Osteoblast (primary cell): ENCODE measurements around the gene TRPC6. TPM values are rescaled to one million over a fixed set of nuclear protein-coding genes. Genes with fewer than 3 reads are reported as not detected.
A peak's percentile ranks its signal among the peaks of the same experiment; 100 is the strongest.
"Not testable (repeated sequence)": the region's sequence is repeated elsewhere in the genome, so short reads cannot be mapped to it uniquely, and the experiment has no call there.

ENCODE experiments used
- DNase-seq: peaks from one replicate; pipeline ENCODE4 v3.0.0; 2011; ENCODE audit warnings: low spot score, mixed read lengths; ENCODE audit not compliant: insufficient read length; ENCODE audit errors: missing footprints
- H2AFZ ChIP-seq: 2 replicates; pipeline ENCODE4 v1.6.0; 2011; ENCODE audit warnings: mild to moderate bottlenecking, low read length
- H3K27ac ChIP-seq: 2 replicates; pipeline ENCODE4 v1.5.1; 2011; ENCODE audit warnings: mild to moderate bottlenecking, low read depth, low read length, moderate library complexity
- H3K27me3 ChIP-seq: 2 replicates; pipeline ENCODE4 v1.6.0; 2012; ENCODE audit warnings: mild to moderate bottlenecking, control low read depth, inconsistent platforms, low read length, moderate library complexity; ENCODE audit not compliant: insufficient read depth
- H3K36me3 ChIP-seq: 2 replicates; pipeline ENCODE4 v1.5.1; 2011; ENCODE audit warnings: mild to moderate bottlenecking, low read length, control low read depth, moderate library complexity; ENCODE audit not compliant: insufficient read depth
- H3K4me1 ChIP-seq: 2 replicates; pipeline ENCODE4 v1.5.1; 2011; ENCODE audit warnings: mild to moderate bottlenecking, low read length, control low read depth, moderate library complexity; ENCODE audit not compliant: insufficient read depth
- H3K4me2 ChIP-seq: 2 replicates; pipeline ENCODE4 v1.6.0; 2011; ENCODE audit warnings: mild to moderate bottlenecking, low read length; ENCODE audit not compliant: insufficient read depth
- H3K4me3 ChIP-seq: fragments of 200-600 bp; sonication (generic); 3 replicates; pipeline ENCODE4 v1.5.1; 2012; ENCODE audit warnings: mild to moderate bottlenecking, low read length, inconsistent platforms; ENCODE audit not compliant: insufficient read depth
- H3K79me2 ChIP-seq: 2 replicates; pipeline ENCODE4 v1.6.0; 2012; ENCODE audit warnings: mild to moderate bottlenecking, low read length, control low read depth, inconsistent platforms; ENCODE audit not compliant: insufficient read depth
- H3K9me3 ChIP-seq: 2 replicates; pipeline ENCODE4 v1.5.1; 2011; ENCODE audit warnings: low read depth, low read length, control low read depth
- H4K20me1 ChIP-seq: 2 replicates; pipeline ENCODE4 v1.6.0; 2012; ENCODE audit warnings: mild to moderate bottlenecking, low read length, control low read depth; ENCODE audit not compliant: insufficient read depth
- total RNA-seq: library from RNA; depleted of rRNA; stranded (reverse); fragments of >200 nt; gene quantifications from 2 replicates; pipeline ENCODE4 v1.2.3, GENCODE V29; 2012
- TF ChIP-seq, protein P1 (sequence below): IDR thresholded peaks from 2 replicates; pipeline ENCODE4 v1.5.1; 2011; ENCODE audit warnings: mild to moderate bottlenecking, low read depth, low read length, moderate library complexity; ENCODE audit errors: extremely low read depth

The TRPC6 gene
- total RNA-seq, 1 donor, result 0.36 TPM

DNA sequence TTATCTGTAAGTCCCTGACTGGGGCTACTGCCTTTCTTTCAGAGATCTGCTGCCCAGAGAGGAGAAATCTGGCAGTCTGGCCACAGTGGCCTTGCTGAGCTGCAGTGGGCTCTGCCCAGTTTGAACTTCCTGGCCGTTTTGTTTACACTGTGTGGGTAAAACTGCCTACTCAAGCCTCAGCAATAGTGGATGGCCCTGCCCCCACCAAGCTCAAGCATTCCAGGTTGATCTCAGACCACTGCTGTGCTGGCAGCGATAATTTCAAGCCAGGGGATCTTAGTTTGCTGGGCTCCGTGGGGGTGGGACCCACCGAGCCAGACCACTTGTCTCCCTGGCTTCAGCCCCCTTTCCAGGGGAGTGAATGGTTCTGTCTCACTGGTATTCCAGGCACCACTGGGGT lies 117.5 kb downstream of the TRPC6 start:
- peak overlapping the region; percentile 67 for H2AFZ ChIP-seq
- H3K36me3 ChIP-seq, result no peaks in the 10 kb centered on the region
- H3K9me3 ChIP-seq, result no peaks in the 10 kb centered on the region
- TF ChIP-seq, protein P1, sequence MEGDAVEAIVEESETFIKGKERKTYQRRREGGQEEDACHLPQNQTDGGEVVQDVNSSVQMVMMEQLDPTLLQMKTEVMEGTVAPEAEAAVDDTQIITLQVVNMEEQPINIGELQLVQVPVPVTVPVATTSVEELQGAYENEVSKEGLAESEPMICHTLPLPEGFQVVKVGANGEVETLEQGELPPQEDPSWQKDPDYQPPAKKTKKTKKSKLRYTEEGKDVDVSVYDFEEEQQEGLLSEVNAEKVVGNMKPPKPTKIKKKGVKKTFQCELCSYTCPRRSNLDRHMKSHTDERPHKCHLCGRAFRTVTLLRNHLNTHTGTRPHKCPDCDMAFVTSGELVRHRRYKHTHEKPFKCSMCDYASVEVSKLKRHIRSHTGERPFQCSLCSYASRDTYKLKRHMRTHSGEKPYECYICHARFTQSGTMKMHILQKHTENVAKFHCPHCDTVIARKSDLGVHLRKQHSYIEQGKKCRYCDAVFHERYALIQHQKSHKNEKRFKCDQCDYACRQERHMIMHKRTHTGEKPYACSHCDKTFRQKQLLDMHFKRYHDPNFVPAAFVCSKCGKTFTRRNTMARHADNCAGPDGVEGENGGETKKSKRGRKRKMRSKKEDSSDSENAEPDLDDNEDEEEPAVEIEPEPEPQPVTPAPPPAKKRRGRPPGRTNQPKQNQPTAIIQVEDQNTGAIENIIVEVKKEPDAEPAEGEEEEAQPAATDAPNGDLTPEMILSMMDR, result no peak
- no peak for DNase-seq
- H3K79me2 ChIP-seq, result no peaks in the 10 kb centered on the region
- H3K27ac ChIP-seq, result no peak overlapping the region
- H4K20me1 ChIP-seq, result no peaks in the 10 kb centered on the region
- no peak overlapping the region for H3K4me2 ChIP-seq
- H3K27me3 ChIP-seq, result no peaks in the 10 kb centered on the region
- H3K4me3 ChIP-seq, result no peak overlapping the region
- H3K4me1 ChIP-seq, result no peaks in the 10 kb centered on the region

DNA sequence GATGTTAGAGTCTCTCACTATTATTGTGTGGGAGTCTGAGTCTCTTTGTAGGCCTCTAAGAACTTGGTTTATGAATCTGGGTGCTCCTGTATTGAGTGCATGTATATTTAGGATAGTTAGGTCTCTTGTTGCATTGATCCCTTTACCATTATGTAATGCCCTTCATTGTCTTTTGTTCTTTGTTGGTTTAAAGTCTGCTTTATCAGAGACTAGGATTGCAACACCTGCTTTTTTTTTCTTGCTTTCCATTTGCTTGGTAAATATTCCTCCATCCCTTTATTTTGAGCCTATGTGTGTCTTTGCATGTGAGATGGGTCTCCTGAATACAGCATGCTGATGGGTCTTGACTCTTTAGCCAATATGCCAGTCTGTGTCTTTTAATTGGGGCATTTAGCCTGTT lies 119.4 kb downstream of the TRPC6 start:
- H3K27ac ChIP-seq, H3K27me3 ChIP-seq, H4K20me1 ChIP-seq, H3K9me3 ChIP-seq, H3K4me3 ChIP-seq, H3K4me2 ChIP-seq, H2AFZ ChIP-seq, H3K4me1 ChIP-seq, DNase-seq, H3K36me3 ChIP-seq, H3K79me2 ChIP-seq: not testable (repeated sequence)

DNA sequence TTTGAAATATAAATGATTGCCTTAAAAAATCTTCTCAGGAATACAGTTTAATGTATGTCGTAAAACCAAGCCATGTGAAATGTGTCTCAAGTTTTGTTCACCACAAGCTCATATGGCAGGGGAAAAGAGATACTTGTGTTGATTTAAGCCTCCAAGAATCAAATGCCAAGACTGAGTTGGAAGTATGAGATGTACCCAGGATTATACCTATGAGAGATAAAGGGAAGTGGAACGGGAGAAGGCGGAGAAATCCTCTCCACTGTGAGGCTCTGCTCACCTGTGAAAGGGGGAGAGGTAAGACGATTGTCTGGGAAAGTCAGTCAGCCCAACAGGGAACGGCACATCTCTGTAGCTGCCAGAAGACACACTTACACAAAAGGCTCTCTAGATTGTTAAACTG lies 124.8 kb downstream of the TRPC6 start:
- H3K27me3 ChIP-seq, result no peaks in the 10 kb centered on the region
- peaks cover 11% of the 10 kb centered on the region for H3K4me1 ChIP-seq
- H3K36me3 ChIP-seq, result no peaks in the 10 kb centered on the region
- H3K9me3 ChIP-seq, result no peaks in the 10 kb centered on the region
- H2AFZ ChIP-seq, result no peak overlapping the region
- H4K20me1 ChIP-seq, result no peaks in the 10 kb centered on the region
- DNase-seq, result no peak
- H3K79me2 ChIP-seq, result no peaks in the 10 kb centered on the region
- TF ChIP-seq, protein P1, result no peak
- H3K4me3 ChIP-seq, result no peak overlapping the region
- no peak overlapping the region for H3K4me2 ChIP-seq
- no peak overlapping the region for H3K27ac ChIP-seq

DNA sequence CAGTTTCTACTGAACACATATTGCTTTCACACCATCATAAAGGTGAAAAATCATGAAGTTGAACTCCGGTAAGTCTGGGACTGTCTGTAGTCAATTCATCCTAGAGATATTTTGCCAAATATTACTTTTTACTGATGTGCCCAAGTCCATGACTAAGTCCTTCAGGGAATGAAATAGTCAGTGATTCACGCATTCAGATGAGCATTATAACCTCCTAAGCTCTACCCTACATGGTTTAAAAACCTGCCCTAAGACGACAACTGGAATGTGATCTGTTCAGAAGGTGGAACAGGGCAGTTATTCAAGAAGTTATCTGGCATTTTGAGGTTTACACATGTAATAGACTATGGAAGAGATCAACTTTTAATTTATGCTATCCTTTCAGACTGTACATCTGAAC lies 125.6 kb downstream of the TRPC6 start:
- Histone ChIP-seq H3K9me3 (no peaks in the 10 kb centered on the region), H3K4me3 (no peak overlapping the region), H3K27me3 (no peaks in the 10 kb centered on the region), H4K20me1 (no peaks in the 10 kb centered on the region), H2AFZ (no peak overlapping the region), H3K79me2 (no peaks in the 10 kb centered on the region), H3K27ac (no peak overlapping the region), H3K36me3 (no peaks in the 10 kb centered on the region), H3K4me1 (peaks cover 18% of the 10 kb centered on the region), H3K4me2 (no peak overlapping the region)
- no peak for DNase-seq
- TF ChIP-seq, protein P1, result no peak
